Stomach (tissue), 9 donors: ENCODE results near the gene CCNI. TPM values are rescaled to one million over a fixed set of nuclear protein-coding genes. Genes with fewer than 3 reads are reported as not detected.
"Not testable (repeated sequence)": the region's sequence is repeated elsewhere in the genome, so short reads cannot be mapped to it uniquely, and the experiment has no call there.

Experiments used
- DNase-seq, 2 donors: peaks; one replicate each; pipeline versions ENCODE4 v3.0.0 to v3.0.0-alpha.2; 2013 to 2019
- H3K27ac ChIP-seq, 5 donors: fragments of 200-600 bp in 4 of 5; sonication (generic) in 4 of 5; one replicate each; pipeline ENCODE4 v1.5.1; 2013 to 2019; ENCODE audit warnings: mild to moderate bottlenecking in 1 of 5, moderate library complexity in 1 of 5
- H3K27me3 ChIP-seq, 3 donors: fragments of 200-600 bp; sonication (generic); one replicate each; pipeline ENCODE4 v1.5.1; 2017 to 2019; ENCODE audit warnings: mixed run types in 1 of 3
- H3K36me3 ChIP-seq, 4 donors: fragments of 200-600 bp; sonication (generic); 1 replicate in 3 of 4; 2 replicates in 1 of 4; pipeline ENCODE4 v1.5.1; 2016 to 2019
- H3K4me1 ChIP-seq, 4 donors: fragments of 200-600 bp; sonication (generic); one replicate each; pipeline ENCODE4 v1.5.1; 2016 to 2019
- H3K4me3 ChIP-seq, 4 donors: fragments of 200-600 bp; sonication (generic) in 3 of 4; one replicate each; pipeline ENCODE4 v1.5.1; 2016 to 2019; ENCODE audit warnings: mild to moderate bottlenecking in 1 of 4
- H3K9me3 ChIP-seq, 4 donors: fragments of 200-600 bp; sonication (generic); one replicate each; pipeline ENCODE4 v1.5.1; 2016 to 2019
- CTCF ChIP-seq, 7 experiments: fragments of 450-650 bp in 4 of 7; fragments of 200-600 bp in 3 of 7; sonication (generic) in 3 of 7; IDR thresholded peaks; one replicate each; pipeline ENCODE4 v1.5.1; 2016 to 2019; ENCODE audit warnings: antibody characterized with exemption in 7 of 7, control low read depth in 2 of 7, mild to moderate bottlenecking in 1 of 7
- EP300 ChIP-seq: sonication (generic); formaldehyde crosslinking; IDR thresholded peaks from one replicate; pipeline ENCODE4 v1.6.1; 2017; ENCODE audit warnings: antibody characterized with exemption
- POLR2A ChIP-seq, 4 donors: fragments of 450-650 bp; IDR thresholded peaks; one replicate each; pipeline ENCODE4 v1.6.1; 2016; ENCODE audit warnings: antibody characterized with exemption in 4 of 4, control low read depth in 2 of 4, mild to moderate bottlenecking in 1 of 4, moderate library complexity in 1 of 4
- POLR2AphosphoS5 ChIP-seq, 3 donors: sonication (generic); formaldehyde crosslinking; IDR thresholded peaks; one replicate each; pipeline ENCODE4 v1.6.1; 2016; ENCODE audit warnings: antibody characterized with exemption in 3 of 3
- WGBS, 5 donors: extraction: QIAGEN DNeasy Blood & Tissue Kit in 3 of 5; methylation state at CpG; one replicate each; pipeline versions ENCODE4 v1.1.5 to v1.1.7; 2013 to 2018; 5-methylcytosine and 5-hydroxymethylcytosine counted together
- intact Hi-C: fragments of 100-400 bp; cut with DNase I; formaldehyde crosslinking; loops from one replicate; pipeline ENCODE4 v1.15.1; 2023; ENCODE audit warnings: low total_unique reads
- polyA plus RNA-seq, 3 donors: library from polyadenylated mRNA; stranded (reverse); fragments of 200-250 nt; gene quantifications; one replicate each; pipeline ENCODE4 v1.2.3, GENCODE V29; 2013
- total RNA-seq, 5 donors: library from RNA; depleted of rRNA; stranded (reverse); fragments of >200 nt; gene quantifications; one replicate each; pipeline versions ENCODE4 v1.1.0 to v1.2.3, GENCODE V29; 2014 to 2016
- donor health status: healthy with polysubstance abuse.
- donor health status: Bipolar disorder and iron deficiency.
- donor health status: healthy.

Gene CCNI
- total and polyA plus RNA-seq, 8 donors = 43.4 to 278 (median 144) TPM

GRCh38 chr4:77082886-77083608 is 7.3 kb upstream of the CCNI start:
- H3K27me3 ChIP-seq = no peaks in the 10 kb centered on the region
- H3K4me3 ChIP-seq = no peak overlapping the region
- TF ChIP-seq POLR2A (IDR thresholded peaks at IDR 0.05) = no peak
- TF ChIP-seq POLR2AphosphoS5 (IDR thresholded peaks at IDR 0.05) = no peak
- TF ChIP-seq CTCF (IDR thresholded peaks at IDR 0.05) = no peak
- TF ChIP-seq EP300 = no peak
- H3K9me3 ChIP-seq = no peaks in the 10 kb centered on the region
- H3K4me1 ChIP-seq = peaks cover 0 to 6% (median under 1%) of the 10 kb centered on the region in 4 donors
- H3K36me3 ChIP-seq = no peaks in the 10 kb centered on the region
- intact Hi-C loops = no loop called here
- WGBS, 5 donors = 79 to 88% (median 83%) methylated on average over 11 of the region's 11 CpGs
- DNase-seq = no peak
- H3K27ac ChIP-seq = no peak overlapping the region

GRCh38 chr4:77080806-77081205 is 5.0 kb upstream of the CCNI start:
- H3K27me3 ChIP-seq, intact Hi-C loops, H3K4me3 ChIP-seq, H3K27ac ChIP-seq, H3K9me3 ChIP-seq, H3K36me3 ChIP-seq, DNase-seq: not testable (repeated sequence)
- peaks cover 8 to 22% (median 13%) of the 10 kb centered on the region in 4 donors for H3K4me1 ChIP-seq
- 68 to 90% (median 88%) methylated on average over 7 of the region's 7 CpGs for WGBS, 5 donors

GRCh38 chr4:77079281-77079680 is 3.5 kb upstream of the CCNI start:
- H3K9me3 ChIP-seq = no peaks in the 10 kb centered on the region
- intact Hi-C loops = no loop called here
- no peaks in the 10 kb centered on the region for H3K27me3 ChIP-seq
- DNase-seq = no peak
- H3K36me3 ChIP-seq = no peaks in the 10 kb centered on the region
- no peak overlapping the region for H3K4me3 ChIP-seq
- TF ChIP-seq CTCF (IDR thresholded peaks at IDR 0.05) = no peak
- no peak for TF ChIP-seq POLR2AphosphoS5 (IDR thresholded peaks at IDR 0.05)
- TF ChIP-seq POLR2A (IDR thresholded peaks at IDR 0.05) = no peak
- TF ChIP-seq EP300 = no peak
- H3K4me1 ChIP-seq = peaks cover 10 to 24% (median 14%) of the 10 kb centered on the region in 4 donors
- H3K27ac ChIP-seq = no peak overlapping the region
- WGBS, 5 donors = 86 to 96% (median 96%) methylated on average over 5 of the region's 5 CpGs

GRCh38 chr4:77078401-77078800 is 2.6 kb upstream of the CCNI start:
- Histone ChIP-seq H3K36me3 (no peaks in the 10 kb centered on the region), H3K4me3 (no peak overlapping the region), H3K9me3 (no peaks in the 10 kb centered on the region), H3K27me3 (no peaks in the 10 kb centered on the region), H3K27ac (no peak overlapping the region), H3K4me1 (peaks cover 10 to 33% (median 20%) of the 10 kb centered on the region in 4 donors)
- TF ChIP-seq POLR2A (IDR thresholded peaks at IDR 0.05) = no peak
- no peak for TF ChIP-seq CTCF (IDR thresholded peaks at IDR 0.05)
- no peak for TF ChIP-seq POLR2AphosphoS5 (IDR thresholded peaks at IDR 0.05)
- no peak for TF ChIP-seq EP300
- 96 to 100% (median 98%) methylated on average over 2 of the region's 2 CpGs for WGBS, 5 donors
- intact Hi-C loops = no loop called here
- no peak for DNase-seq
